Measurements from ENCODE around the gene CACNA1F.

DNA sequence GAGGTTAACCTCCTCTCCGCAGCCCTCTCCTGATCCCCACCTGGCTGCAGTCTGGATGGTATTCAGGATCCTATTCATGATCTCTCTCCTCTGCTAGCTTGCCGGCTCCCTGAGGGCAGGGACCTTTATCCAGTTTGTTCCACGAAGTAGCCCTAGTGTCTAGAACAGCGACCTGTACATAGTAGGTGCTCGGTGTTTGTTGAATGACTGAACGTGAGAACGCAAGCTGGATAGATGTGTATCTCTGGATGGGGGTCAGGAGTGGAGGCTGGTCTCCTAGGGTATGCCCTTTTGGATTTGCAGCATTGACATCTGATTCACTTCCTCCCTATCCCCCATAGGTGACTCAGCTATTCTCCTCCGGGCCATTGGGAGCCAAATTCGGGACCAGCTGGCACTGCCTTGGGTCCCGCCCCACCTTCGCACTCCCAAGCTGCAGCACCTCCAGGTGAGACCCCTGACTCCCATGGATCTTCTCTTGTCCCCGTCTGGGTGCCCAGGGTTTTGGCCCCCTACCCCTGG is 9.5 kb upstream of the CACNA1F start:
- TF ChIP-seq, protein P1, sequence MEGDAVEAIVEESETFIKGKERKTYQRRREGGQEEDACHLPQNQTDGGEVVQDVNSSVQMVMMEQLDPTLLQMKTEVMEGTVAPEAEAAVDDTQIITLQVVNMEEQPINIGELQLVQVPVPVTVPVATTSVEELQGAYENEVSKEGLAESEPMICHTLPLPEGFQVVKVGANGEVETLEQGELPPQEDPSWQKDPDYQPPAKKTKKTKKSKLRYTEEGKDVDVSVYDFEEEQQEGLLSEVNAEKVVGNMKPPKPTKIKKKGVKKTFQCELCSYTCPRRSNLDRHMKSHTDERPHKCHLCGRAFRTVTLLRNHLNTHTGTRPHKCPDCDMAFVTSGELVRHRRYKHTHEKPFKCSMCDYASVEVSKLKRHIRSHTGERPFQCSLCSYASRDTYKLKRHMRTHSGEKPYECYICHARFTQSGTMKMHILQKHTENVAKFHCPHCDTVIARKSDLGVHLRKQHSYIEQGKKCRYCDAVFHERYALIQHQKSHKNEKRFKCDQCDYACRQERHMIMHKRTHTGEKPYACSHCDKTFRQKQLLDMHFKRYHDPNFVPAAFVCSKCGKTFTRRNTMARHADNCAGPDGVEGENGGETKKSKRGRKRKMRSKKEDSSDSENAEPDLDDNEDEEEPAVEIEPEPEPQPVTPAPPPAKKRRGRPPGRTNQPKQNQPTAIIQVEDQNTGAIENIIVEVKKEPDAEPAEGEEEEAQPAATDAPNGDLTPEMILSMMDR (IDR thresholded peaks at IDR 0.05; ENCODE audit: insufficient read depth, low read length): no peak
- TF ChIP-seq POLR2AphosphoS5 (IDR thresholded peaks at IDR 0.05; ENCODE audit: low read depth) (no peak), GABPA (IDR thresholded peaks at IDR 0.05; ENCODE audit: low read depth) (no peak)

Data from HL-60 (cell line).